NCI-H446 treated with DMSO at 0.1 percent for 48 hours (cell line): ENCODE data around the gene FAM222A.

ENCODE experiments used
- DNase-seq: peaks from one replicate; lab custom pipeline; 2025; lab: John Stamatoyannopoulos, UW

FAM222A gene

GRCh38 chr12:109725321-109726105 lies 11.9 kb downstream of the FAM222A start:
- DNase-seq: no peak

GRCh38 chr12:109726106-109726497 lies 12.5 kb downstream of the FAM222A start:
- no peak for DNase-seq

- no peak for DNase-seq
These were observed 12.9 kb downstream of the FAM222A start for GRCh38 chr12:109726511-109727038.

GRCh38 chr12:109727039-109727723 lies 13.6 kb downstream of the FAM222A start:
- DNase-seq: no peak

GRCh38 chr12:109727746-109728726 lies 14.4 kb downstream of the FAM222A start:
- no peak for DNase-seq

- DNase-seq: no peak
These were observed 15.3 kb downstream of the FAM222A start for GRCh38 chr12:109728921-109729320.

DNA sequence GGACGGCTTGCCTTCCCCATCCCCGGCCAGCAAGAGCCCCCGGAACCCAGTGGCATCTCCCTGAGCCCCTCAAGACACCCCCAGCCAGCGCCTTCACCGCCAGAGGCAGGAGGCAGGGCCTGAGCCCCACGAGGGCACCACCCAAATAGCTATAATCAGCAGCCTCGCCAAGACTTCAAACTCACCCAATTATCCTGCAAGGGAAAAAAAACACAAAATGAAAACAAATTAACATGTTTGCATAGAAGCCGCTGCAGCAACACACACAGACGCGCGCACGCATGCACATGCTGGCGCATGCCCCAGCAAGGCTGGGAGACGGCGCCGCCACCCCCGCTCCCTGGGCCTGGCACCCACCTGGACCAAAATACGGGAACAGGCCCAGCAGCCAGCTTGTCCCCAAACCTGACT lies 15.8 kb downstream of the FAM222A start:
- no peak for DNase-seq

- no peak for DNase-seq
These were observed 16.2 kb downstream of the FAM222A start for GRCh38 chr12:109729801-109730200.

DNA sequence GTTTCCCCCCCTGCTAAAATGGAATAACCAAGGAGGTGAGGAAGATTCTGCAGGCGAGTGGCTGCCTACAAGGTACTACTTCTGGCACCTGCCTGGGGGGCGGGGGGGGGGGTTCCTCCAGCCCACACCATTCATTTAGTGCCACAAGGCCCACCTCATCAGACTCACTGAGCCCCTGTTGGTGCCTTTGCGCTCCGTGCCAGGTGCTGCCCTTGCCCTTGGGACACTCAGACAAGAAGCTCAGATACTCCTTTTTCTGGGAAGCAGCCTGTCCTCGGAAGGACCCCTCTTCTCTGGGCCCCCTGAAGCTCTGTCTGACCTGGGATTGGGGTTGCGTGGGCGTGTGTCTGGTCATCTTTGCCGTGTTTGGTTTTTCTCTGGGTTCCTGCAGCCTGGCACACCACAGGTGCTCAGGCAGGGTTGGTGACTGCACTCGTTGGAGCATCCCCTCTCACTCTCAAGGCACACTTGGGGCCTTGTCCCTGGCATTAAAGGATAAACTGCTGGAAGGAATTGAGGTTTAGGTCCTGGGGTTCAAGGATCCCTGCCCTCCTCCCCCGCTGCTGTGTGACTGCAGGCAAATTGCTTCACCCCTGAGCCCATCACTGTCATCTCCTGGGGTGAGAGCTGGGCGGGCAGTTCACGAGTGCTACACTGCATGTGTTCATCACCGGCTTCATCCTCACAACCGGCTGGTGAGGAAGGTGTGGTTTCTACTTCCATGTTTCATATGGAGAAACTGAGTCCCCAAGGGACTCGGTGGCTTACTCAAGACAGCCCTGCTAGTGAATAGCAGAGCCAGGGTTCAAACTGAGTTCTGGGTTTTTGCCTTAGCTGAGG lies 16.9 kb downstream of the FAM222A start:
- DNase-seq: no peak

- no peak for DNase-seq
These were observed 17.7 kb downstream of the FAM222A start for GRCh38 chr12:109731231-109731731.

DNA sequence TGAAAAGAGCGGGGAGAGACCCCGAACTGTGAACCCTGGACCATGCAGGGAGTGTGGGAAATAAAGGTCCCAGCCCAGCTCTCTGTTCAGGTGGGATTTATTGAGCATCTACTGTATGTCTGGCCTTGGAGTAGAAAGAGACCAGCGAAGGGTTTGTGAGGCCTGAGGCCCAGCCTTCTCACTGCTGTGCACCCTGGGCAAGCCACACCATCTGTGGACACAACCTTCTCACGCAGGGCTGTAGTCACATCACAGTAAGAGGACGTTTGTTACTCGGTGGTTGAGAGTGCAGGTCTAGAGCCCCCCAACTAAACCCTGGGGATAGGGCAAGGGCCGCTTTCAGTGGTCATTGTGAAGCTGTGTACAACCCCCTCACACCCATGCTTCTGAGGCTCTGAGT lies 18.2 kb downstream of the FAM222A start:
- no peak for DNase-seq

- DNase-seq: no peak
These were observed 19.0 kb downstream of the FAM222A start for GRCh38 chr12:109732321-109733305.

DNA sequence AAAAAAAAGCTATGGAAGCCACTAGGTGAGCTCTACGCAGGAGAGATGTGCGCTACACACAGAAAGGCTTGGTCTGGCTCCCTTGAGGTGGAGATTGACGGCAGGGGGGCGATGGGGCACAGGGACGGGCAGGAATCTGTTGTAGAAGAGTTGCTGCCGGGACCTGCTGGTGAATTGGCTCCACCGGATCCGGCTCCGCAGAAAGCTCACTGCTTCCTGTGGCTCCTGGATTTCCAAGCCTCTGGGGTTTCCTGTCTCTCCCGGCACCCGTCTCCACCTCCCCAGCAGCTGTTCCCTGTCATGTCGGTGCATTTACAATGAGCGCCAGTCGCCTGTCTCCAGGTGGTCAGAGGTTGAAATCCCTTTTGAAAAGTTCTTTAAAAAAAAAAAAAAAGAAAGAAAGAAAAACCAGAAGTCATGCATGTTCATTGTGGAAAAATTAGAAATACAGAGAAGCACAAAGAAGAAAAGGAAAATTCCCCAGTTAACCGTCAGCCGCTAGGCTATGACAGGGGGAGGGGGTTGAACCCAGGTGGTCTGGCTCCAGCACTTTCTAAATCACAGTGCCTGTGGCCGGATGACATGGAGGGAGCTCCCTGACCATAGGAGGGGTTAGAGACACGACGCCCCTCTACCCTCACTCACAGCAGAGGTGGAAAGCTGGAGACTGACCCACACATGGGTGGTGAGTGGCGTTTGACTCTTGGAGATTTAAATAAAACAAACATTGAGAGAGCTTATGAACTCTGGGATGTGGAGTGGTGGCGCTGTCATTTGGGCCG lies 20.8 kb downstream of the FAM222A start:
- DNase-seq: no peak

DNA sequence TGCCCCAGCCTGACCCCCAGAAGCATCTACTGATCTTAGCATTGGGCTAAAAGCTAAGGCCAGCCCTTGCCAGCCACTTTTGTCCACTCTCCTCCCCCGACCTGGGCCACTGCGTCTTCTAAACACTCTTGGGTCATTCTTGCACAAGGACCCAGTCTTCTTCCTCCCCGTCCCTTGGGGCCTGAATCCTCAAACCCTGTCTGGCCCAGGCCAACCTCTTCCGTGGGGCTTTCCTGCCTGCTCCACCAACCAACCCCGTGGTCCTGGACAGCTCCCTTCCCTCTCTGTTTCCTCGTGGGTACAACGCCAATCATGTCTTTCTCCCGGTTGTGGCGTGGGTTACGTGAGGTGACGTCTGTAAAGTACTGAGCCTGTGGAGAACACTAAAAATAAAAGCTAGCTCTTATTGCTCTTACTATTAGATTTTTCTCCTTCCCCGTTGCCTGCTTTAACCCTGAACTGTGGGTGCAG lies 21.5 kb downstream of the FAM222A start:
- no peak for DNase-seq

DNA sequence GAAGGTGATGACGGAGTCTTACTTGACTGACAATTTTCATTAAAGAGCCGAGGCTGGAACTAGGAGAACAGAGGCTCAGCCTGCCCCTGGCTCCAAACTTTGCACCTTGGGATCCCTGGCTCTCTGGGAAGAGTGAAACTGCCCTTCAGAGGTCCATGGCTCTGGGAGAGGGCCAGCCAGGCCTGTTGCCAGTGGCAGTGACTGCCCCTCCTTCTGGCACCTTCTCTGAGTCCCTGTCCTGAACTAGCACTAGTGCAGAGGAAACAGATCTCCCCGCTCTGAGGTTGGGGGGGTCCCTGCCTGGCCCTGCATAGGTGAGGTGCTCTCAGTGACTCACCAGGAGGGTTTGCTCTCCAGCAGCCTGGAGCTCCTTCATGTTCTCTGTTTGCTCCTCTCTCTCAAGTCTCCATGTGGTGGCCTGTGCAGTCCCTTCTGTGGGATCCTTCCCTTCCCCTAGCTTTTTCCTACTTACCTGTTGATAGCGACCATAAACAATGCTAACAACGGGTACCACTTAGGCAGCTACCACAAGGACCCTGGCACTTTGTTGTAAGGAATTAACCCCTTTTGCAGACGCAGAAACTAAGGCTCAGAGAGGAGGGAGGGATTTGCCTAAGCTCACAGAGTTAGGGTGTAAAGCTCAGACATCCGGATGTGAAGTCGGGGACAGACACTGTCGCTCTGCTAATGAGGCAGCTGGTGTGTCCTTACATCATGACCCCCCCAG lies 22.4 kb downstream of the FAM222A start:
- no peak for DNase-seq

- no peak for DNase-seq
These were observed 23.0 kb downstream of the FAM222A start for GRCh38 chr12:109736552-109737108.

DNA sequence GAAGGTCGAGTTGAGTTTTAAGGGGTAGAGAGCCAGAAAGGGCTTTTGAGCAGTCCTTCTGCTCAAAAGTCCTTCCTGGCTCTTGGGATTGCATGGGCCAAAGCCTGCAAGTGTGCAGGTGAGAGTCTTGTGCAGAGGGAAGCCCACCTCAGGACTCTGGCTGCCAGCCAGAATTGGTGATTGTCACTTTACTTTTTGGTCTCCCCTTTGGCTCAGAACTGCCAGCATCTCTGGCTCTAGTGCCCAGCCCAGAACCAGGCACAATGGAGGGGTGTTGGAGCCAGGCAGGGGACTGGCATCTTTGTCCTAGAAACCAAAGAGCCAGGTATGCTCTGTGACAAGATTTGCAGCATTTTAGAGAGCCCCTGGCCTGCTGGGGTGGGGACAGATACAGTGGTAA lies 23.5 kb downstream of the FAM222A start:
- no peak for DNase-seq

- DNase-seq: no peak
These were observed 24.0 kb downstream of the FAM222A start for GRCh38 chr12:109737631-109738030.
